CD4-positive, alpha-beta T cell treated with Interleukin-4 for 1 hour (primary cell): ENCODE data around the gene AANAT.

Experiments used
- DNase-seq, 2 donors: peaks; one replicate each; pipeline ENCODE4 v3.0.0-alpha.2; 2020 to 2022

Gene AANAT

GRCh38 chr17:76442341-76443338 lies 24.8 kb upstream of the AANAT start:
- DNase-seq = no peak

GRCh38 chr17:76444518-76445311 lies 22.7 kb upstream of the AANAT start:
- no peak for DNase-seq

- no peak for DNase-seq
These were observed 21.5 kb upstream of the AANAT start for GRCh38 chr17:76445697-76446448.

GRCh38 chr17:76446449-76447231 lies 20.8 kb upstream of the AANAT start:
- no peak for DNase-seq

- no peak for DNase-seq
These were observed 19.3 kb upstream of the AANAT start for GRCh38 chr17:76447931-76448652.

- no peak for DNase-seq
These were observed 18.3 kb upstream of the AANAT start for GRCh38 chr17:76449126-76449525.

- no peak for DNase-seq
These were observed 15.9 kb upstream of the AANAT start for GRCh38 chr17:76451506-76451905.

GRCh38 chr17:76452127-76452659 lies 15.2 kb upstream of the AANAT start:
- no peak for DNase-seq

- peak; percentile 94 to 95 for DNase-seq
These were observed 14.6 kb upstream of the AANAT start, which contains the start of gene UBE2O for GRCh38 chr17:76452660-76453430. TSS of gene UBE2O (minus strand) at chr17:76453152. CDS start at chr17:76453141, 11 bp downstream.

- no peak for DNase-seq
These were observed 14.0 kb upstream of the AANAT start for GRCh38 chr17:76453431-76453743.

- peak in 1 of 2 donors; percentile 38 for DNase-seq
These were observed 8.6 kb upstream of the AANAT start for GRCh38 chr17:76458580-76459490.

- DNase-seq = no peak
These were observed 7.7 kb upstream of the AANAT start for GRCh38 chr17:76459674-76460073.

- DNase-seq = no peak
These were observed 5.4 kb upstream of the AANAT start for GRCh38 chr17:76461765-76462555.

GRCh38 chr17:76462556-76463290 lies 4.7 kb upstream of the AANAT start:
- no peak for DNase-seq

- DNase-seq = no peak
These were observed 650 bp upstream of the AANAT start for GRCh38 chr17:76466775-76467130.

GRCh38 chr17:76467809-76468633 lies 618 bp downstream of the AANAT start:
- no peak for DNase-seq

GRCh38 chr17:76468634-76469010 lies 1.2 kb downstream of the AANAT start:
- no peak for DNase-seq
